Naive B cell (primary cell): ENCODE results near the gene ETV6. TPM values are rescaled to one million over a fixed set of nuclear protein-coding genes. Genes with fewer than 3 reads are reported as not detected.

Experiments used
- ATAC-seq, 2 donors: fragments of 150-1000 bp; cut with Tn5 transposase; 2 replicates each; pipeline ENCODE4 v1.10.0; 2021; ENCODE audit warnings: low read depth in 2 of 2, mild to moderate bottlenecking in 2 of 2, moderate library complexity in 2 of 2
- DNase-seq: peaks from one replicate; pipeline ENCODE4 v3.0.0; 2022
- H3K27ac Mint-ChIP-seq, 6 donors: one replicate each; pipeline ENCODE4 v1.8.0; 2020 to 2022; ENCODE audit warnings: mild to moderate bottlenecking in 6 of 6, mixed read lengths in 6 of 6, moderate library complexity in 5 of 6, inconsistent platforms in 2 of 6
- H3K27me3 Mint-ChIP-seq, 3 donors: one replicate each; pipeline ENCODE4 v1.8.0; 2021 to 2022; ENCODE audit warnings: mixed read lengths in 3 of 3, mild to moderate bottlenecking in 1 of 3
- H3K36me3 Mint-ChIP-seq, 2 donors: one replicate each; pipeline ENCODE4 v1.8.0; 2020 to 2022; ENCODE audit warnings: mixed read lengths in 2 of 2, inconsistent platforms in 1 of 2, mild to moderate bottlenecking in 1 of 2
- H3K4me1 Mint-ChIP-seq, 3 donors: one replicate each; pipeline ENCODE4 v1.8.0; 2020 to 2022; ENCODE audit warnings: mixed read lengths in 3 of 3, inconsistent platforms in 1 of 3, mild to moderate bottlenecking in 1 of 3, moderate library complexity in 1 of 3
- H3K4me3 Mint-ChIP-seq, 8 donors: one replicate each; pipeline ENCODE4 v1.8.0; 2020 to 2022; ENCODE audit warnings: mild to moderate bottlenecking in 8 of 8, mixed read lengths in 8 of 8, moderate library complexity in 8 of 8, inconsistent platforms in 2 of 8
- H3K9me3 Mint-ChIP-seq, 7 donors: one replicate each; pipeline ENCODE4 v1.8.0; 2020 to 2022; ENCODE audit warnings: mixed read lengths in 7 of 7, mild to moderate bottlenecking in 5 of 7, inconsistent platforms in 2 of 7, moderate library complexity in 1 of 7
- polyA plus RNA-seq, 6 donors: library from polyadenylated mRNA; unstranded; fragments of 300-500 nt; fragmentation: Illumina TruSeq; gene quantifications; one replicate each; pipeline ENCODE4 v1.2.3, GENCODE V29; 2021; ENCODE audit warnings: low read depth in 6 of 6

The ETV6 gene
- polyA plus RNA-seq, 6 donors from 2014 or later = 3.7 to 9.6 (median 6.6) TPM

GRCh38 chr12:11861864-11862600 is 212.6 kb downstream of the ETV6 start:
- H3K9me3 Mint-ChIP-seq = peaks cover 6 to 26% (median 14%) of the 10 kb centered on the region in 7 donors
- no peak overlapping the region for H3K4me3 Mint-ChIP-seq
- peak overlapping the region in 1 of 6 donors; percentile 53 for H3K27ac Mint-ChIP-seq
- no peaks in the 10 kb centered on the region for H3K27me3 Mint-ChIP-seq
- ATAC-seq = no peak
- DNase-seq = no peak
- peaks cover 9 to 27% (median 14%) of the 10 kb centered on the region in 3 donors for H3K4me1 Mint-ChIP-seq
- H3K36me3 Mint-ChIP-seq = peaks cover 57 to 64% of the 10 kb centered on the region in 2 donors

DNA sequence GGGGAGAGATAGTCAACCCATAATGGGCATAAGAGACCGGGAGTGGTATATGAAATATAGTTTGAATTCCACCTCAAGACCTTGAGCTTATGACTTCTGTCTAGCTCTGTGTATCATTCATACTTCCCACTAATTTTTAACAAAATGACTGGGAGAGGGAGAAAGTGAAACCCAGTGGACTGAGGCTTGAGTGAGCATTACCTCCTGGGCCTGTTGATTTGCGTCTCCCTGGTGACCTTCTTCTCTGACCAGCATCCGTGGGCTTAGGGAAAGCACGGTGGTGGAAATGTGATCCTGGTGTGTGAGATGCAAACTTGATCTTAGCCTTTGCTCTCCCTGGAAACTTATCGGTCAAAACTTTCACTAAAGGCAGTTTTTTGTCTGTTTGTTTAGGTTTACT is 213.3 kb downstream of the ETV6 start:
- DNase-seq (no peak), ATAC-seq (no peak)
- peaks cover 9 to 27% (median 14%) of the 10 kb centered on the region in 3 donors for H3K4me1 Mint-ChIP-seq
- peak overlapping the region in 2 of 6 donors; percentile 69 to 75 for H3K27ac Mint-ChIP-seq
- H3K27me3 Mint-ChIP-seq = no peaks in the 10 kb centered on the region
- H3K36me3 Mint-ChIP-seq = peaks cover 52 to 64% of the 10 kb centered on the region in 2 donors
- no peak overlapping the region for H3K4me3 Mint-ChIP-seq
- H3K9me3 Mint-ChIP-seq = peaks cover 6 to 28% (median 15%) of the 10 kb centered on the region in 7 donors

DNA sequence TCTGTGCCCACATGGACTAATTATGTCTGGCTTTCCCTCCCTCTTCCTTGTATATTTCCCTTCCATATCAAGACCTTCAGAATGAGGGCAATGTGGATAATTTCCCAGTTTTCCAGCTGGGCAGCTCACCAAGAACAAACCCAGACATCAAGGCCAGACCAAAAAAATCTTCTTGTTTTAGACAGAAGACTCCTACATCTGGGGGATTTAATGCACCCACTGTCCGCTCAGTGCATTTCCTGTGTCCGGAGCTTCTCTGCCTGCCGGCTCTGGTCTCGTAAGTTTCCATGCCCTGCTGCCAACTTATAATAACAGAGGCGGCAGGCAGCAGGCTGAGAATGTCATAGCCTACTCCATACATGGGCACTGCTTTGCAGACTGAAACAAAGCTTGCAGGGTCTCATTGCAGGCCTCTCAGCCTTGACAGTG is 214.0 kb downstream of the ETV6 start:
- Mint-ChIP-seq H3K27me3 (no peaks in the 10 kb centered on the region), H3K4me1 (peaks cover 9 to 27% (median 14%) of the 10 kb centered on the region in 3 donors), H3K9me3 (peaks cover 6 to 28% (median 15%) of the 10 kb centered on the region in 7 donors), H3K27ac (peak overlapping the region in 4 of 6 donors; percentile 31 to 89 (median 54)), H3K36me3 (peaks cover 49 to 62% of the 10 kb centered on the region in 2 donors), H3K4me3 (no peak overlapping the region)
- DNase-seq (no peak), ATAC-seq (no peak)

GRCh38 chr12:11863988-11864387 is 214.5 kb downstream of the ETV6 start:
- Mint-ChIP-seq H3K27ac (peak overlapping the region in 2 of 6 donors; percentile 19 to 31), H3K9me3 (peaks cover 6 to 28% (median 15%) of the 10 kb centered on the region in 7 donors), H3K4me1 (peaks cover 9 to 27% (median 14%) of the 10 kb centered on the region in 3 donors), H3K4me3 (no peak overlapping the region), H3K27me3 (no peaks in the 10 kb centered on the region), H3K36me3 (peaks cover 49 to 58% of the 10 kb centered on the region in 2 donors)
- no peak for DNase-seq
- ATAC-seq = no peak

DNA sequence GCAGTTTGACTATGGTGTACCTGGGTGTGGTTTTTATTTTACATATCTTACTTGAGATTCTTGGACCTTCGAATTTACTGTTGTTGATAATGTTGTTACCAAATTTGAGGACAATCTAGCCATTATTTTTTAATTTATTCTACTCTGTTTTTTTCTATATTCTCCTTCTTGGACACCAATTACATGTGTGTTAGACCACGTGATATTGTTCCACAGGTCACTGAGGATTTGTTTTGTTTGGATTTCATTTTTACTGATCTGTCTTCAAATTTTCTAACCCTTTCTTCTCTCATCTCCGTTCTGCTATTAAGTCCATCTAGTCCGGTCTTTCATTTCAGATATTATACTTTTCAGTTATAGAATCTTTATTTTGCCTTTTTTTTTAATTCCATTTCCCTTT is 216.3 kb downstream of the ETV6 start:
- Mint-ChIP-seq H3K36me3 (peaks cover 49 to 56% of the 10 kb centered on the region in 2 donors), H3K27ac (no peak overlapping the region), H3K27me3 (no peaks in the 10 kb centered on the region), H3K9me3 (peaks cover 6 to 28% (median 15%) of the 10 kb centered on the region in 7 donors), H3K4me1 (peaks cover 6 to 21% (median 8%) of the 10 kb centered on the region in 3 donors), H3K4me3 (no peak overlapping the region)
- ATAC-seq (no peak), DNase-seq (no peak)

GRCh38 chr12:11868027-11868426 is 218.6 kb downstream of the ETV6 start:
- peak overlapping the region in 1 of 6 donors; percentile 50 for H3K27ac Mint-ChIP-seq
- DNase-seq = no peak
- no peak overlapping the region for H3K4me3 Mint-ChIP-seq
- no peak for ATAC-seq
- H3K9me3 Mint-ChIP-seq = peaks cover 6 to 28% (median 15%) of the 10 kb centered on the region in 7 donors
- peaks cover 42 to 49% of the 10 kb centered on the region in 2 donors for H3K36me3 Mint-ChIP-seq
- peaks cover 0 to 7% (median 3%) of the 10 kb centered on the region in 3 donors for H3K4me1 Mint-ChIP-seq
- H3K27me3 Mint-ChIP-seq = no peaks in the 10 kb centered on the region

DNA sequence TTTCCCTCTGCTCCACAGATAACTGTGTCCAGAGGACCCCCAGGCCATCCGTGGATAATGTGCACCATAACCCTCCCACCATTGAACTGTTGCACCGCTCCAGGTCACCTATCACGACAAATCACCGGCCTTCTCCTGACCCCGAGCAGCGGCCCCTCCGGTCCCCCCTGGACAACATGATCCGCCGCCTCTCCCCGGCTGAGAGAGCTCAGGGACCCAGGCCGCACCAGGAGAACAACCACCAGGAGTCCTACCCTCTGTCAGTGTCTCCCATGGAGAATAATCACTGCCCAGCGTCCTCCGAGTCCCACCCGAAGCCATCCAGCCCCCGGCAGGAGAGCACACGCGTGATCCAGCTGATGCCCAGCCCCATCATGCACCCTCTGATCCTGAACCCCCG is 219.9 kb downstream of the ETV6 start:
- no peak for DNase-seq
- ATAC-seq = no peak
- Mint-ChIP-seq H3K4me3 (peak overlapping the region in 1 of 8 donors; percentile 74), H3K27ac (no peak overlapping the region), H3K4me1 (no peaks in the 10 kb centered on the region), H3K36me3 (peaks cover 36 to 42% of the 10 kb centered on the region in 2 donors), H3K27me3 (no peaks in the 10 kb centered on the region), H3K9me3 (peaks cover 6 to 27% (median 15%) of the 10 kb centered on the region in 7 donors)

DNA sequence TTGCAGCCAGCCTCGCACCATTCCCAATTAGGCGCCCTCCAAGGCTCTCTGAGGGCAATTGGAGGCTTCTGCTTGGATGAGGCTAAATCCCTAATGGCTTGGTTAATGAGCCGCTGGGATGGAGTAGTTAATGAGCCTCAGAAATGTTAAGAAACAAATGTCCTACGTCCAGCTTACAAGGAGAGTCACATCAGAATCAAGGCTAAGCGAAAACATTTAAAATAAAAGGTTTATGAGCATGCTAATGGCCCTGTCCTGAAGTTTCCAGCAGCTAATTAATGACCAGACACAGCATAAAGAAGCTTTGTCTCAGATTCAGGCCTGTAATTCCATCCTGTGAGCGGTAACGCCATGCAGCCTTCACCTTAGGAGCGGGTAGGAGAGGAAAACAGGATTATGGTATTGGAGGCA is 220.6 kb downstream of the ETV6 start:
- no peaks in the 10 kb centered on the region for H3K27me3 Mint-ChIP-seq
- DNase-seq = no peak
- H3K36me3 Mint-ChIP-seq = peaks cover 36 to 38% of the 10 kb centered on the region in 2 donors
- H3K9me3 Mint-ChIP-seq = peaks cover 6 to 21% (median 12%) of the 10 kb centered on the region in 7 donors
- H3K4me1 Mint-ChIP-seq = peaks cover 0 to 2% (median 0%) of the 10 kb centered on the region in 3 donors
- H3K27ac Mint-ChIP-seq = no peak overlapping the region
- no peak for ATAC-seq
- H3K4me3 Mint-ChIP-seq = no peak overlapping the region

DNA sequence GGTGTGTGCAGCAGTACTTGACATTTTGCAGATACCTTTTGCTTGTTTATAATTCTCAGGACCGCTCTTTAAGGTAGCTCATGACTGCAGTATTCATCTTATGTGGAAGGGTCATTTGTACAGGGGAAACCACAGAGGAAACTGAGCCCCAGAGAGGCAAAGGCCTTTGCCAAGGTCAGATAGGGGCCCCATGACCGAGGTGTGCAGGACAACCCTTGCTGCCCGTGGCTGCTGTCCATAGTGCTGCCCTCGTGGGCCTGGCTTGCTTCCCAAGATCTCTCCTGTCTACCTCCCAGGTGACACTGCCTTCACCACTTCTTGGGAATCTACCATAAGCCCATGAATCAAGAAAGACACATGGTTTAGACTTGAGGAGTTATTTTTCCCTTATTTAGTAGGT is 222.6 kb downstream of the ETV6 start:
- peaks cover 3 to 13% (median 8%) of the 10 kb centered on the region in 3 donors for H3K4me1 Mint-ChIP-seq
- peaks cover 21 to 25% of the 10 kb centered on the region in 2 donors for H3K36me3 Mint-ChIP-seq
- H3K4me3 Mint-ChIP-seq = no peak overlapping the region
- H3K27me3 Mint-ChIP-seq = no peaks in the 10 kb centered on the region
- ATAC-seq = no peak
- no peak for DNase-seq
- no peak overlapping the region for H3K27ac Mint-ChIP-seq
- peaks cover 0 to 2% (median 0%) of the 10 kb centered on the region in 7 donors for H3K9me3 Mint-ChIP-seq

GRCh38 chr12:11875414-11875935 is 226.0 kb downstream of the ETV6 start:
- Mint-ChIP-seq H3K36me3 (peaks cover 15 to 34% of the 10 kb centered on the region in 2 donors), H3K27ac (no peak overlapping the region)

DNA sequence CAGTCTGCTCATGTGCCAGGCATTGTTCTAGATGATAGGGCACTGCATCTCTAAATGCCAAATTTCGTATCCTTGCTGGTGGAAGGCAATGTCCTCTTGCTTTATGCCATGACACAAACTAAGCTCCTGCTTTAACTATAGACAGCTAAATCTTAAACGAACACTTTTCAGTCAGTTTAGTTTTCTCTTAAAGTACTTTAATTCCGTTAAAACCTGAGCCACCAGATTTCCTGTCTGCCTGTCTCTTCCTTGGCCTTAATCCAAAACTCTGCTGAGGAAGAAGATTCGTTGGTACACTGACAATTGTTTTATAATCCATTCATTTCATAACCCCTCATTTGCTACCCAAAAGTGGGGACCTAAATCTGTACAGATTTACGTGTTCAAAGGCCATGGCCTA is 226.8 kb downstream of the ETV6 start:
- DNase-seq = no peak
- ATAC-seq = no peak
- peaks cover 10 to 18% (median 12%) of the 10 kb centered on the region in 3 donors for H3K4me1 Mint-ChIP-seq
- H3K27me3 Mint-ChIP-seq = no peaks in the 10 kb centered on the region
- peaks cover 15 to 35% of the 10 kb centered on the region in 2 donors for H3K36me3 Mint-ChIP-seq
- no peak overlapping the region for H3K4me3 Mint-ChIP-seq
- H3K9me3 Mint-ChIP-seq = peaks cover 0 to 3% (median 0%) of the 10 kb centered on the region in 7 donors
- H3K27ac Mint-ChIP-seq = peak overlapping the region in 2 of 6 donors; percentile 34 to 40

More at GRCh38 chr12:11875414-11875935, 226.0 kb downstream of the ETV6 start:
- peaks cover 0 to under 1% (median 0%) of the 10 kb centered on the region in 7 donors for H3K9me3 Mint-ChIP-seq
- DNase-seq (no peak), ATAC-seq (no peak)
- peaks cover 10 to 18% (median 12%) of the 10 kb centered on the region in 3 donors for H3K4me1 Mint-ChIP-seq
- no peaks in the 10 kb centered on the region for H3K27me3 Mint-ChIP-seq
- no peak overlapping the region for H3K4me3 Mint-ChIP-seq

DNA sequence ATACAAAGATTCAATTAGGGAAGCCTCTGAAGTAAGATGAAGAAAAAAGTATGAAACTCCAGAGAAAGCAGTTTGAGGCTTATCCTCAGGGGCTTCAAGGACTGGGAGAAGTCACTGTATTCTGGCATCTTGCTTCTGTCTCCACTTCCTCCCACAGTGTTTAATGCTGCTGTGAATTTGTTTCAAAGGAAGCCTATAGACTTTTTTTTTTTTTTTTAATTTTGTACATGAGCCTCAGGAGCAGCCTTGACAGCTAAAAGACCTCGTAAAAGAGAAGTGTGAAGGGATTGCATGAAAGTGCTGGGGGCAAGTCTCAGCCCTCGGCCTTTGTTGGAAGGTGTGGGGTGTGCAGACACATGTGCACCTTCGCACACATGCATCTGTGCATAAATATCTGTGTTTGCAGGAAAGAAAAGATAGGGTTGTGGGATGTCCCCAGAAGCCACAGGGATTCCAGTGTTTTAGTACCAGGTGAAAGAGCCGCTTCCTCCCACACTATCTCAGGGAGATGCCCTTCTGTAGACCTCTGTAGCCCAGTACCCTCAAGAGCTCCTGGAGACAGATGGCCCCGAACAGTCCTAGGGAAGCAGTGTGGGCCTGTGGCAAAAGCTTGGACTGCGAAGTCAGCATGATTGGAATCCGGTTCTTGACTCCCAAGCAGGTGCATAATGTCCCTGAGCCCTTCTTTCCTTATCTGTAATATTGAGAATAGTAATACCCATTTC is 227.8 kb downstream of the ETV6 start:
- Mint-ChIP-seq H3K27me3 (no peaks in the 10 kb centered on the region), H3K27ac (peak overlapping the region in 2 of 6 donors; percentile 34 to 47), H3K4me1 (peaks cover 16 to 23% (median 19%) of the 10 kb centered on the region in 3 donors), H3K4me3 (no peak overlapping the region), H3K9me3 (peaks cover 0 to 4% (median 0%) of the 10 kb centered on the region in 7 donors), H3K36me3 (peaks cover 7 to 26% of the 10 kb centered on the region in 2 donors)
- DNase-seq (no peak), ATAC-seq (no peak)
